ENCODE measurements around the gene LRP1B.

- TF ChIP-seq POLR2A (IDR thresholded peaks at IDR 0.05) (no peak), CTCF (IDR thresholded peaks at IDR 0.05) (no peak)
Measured at GRCh38 chr2:140416577-140416976, 1714.2 kb downstream of the LRP1B start.

All from breast epithelium (tissue), 3 donors.